Mesothelial cell of epicardium (in vitro differentiated cells): ENCODE results near the gene SFSWAP. TPM values are rescaled to one million over a fixed set of nuclear protein-coding genes. Genes with fewer than 3 reads are reported as not detected.

Experiments used
- DNase-seq, 2 experiments: peaks; one replicate each; pipeline ENCODE4 v3.0.0; 2021; ENCODE audit warnings: low spot score in 2 of 2; ENCODE audit not compliant: unreplicated experiment in 2 of 2
- H3K27ac Mint-ChIP-seq: 2 replicates; pipeline ENCODE4 v1.8.0; 2021; ENCODE audit warnings: mixed read lengths
- H3K27me3 Mint-ChIP-seq: 2 replicates; pipeline ENCODE4 v1.8.0; 2021; ENCODE audit warnings: low read depth, mixed read lengths
- H3K36me3 Mint-ChIP-seq: 2 replicates; pipeline ENCODE4 v1.8.0; 2021; ENCODE audit warnings: mixed read lengths
- H3K4me1 Mint-ChIP-seq: 2 replicates; pipeline ENCODE4 v1.8.0; 2021; ENCODE audit warnings: mixed read lengths
- H3K4me3 Mint-ChIP-seq: 2 replicates; pipeline ENCODE4 v1.8.0; 2021; ENCODE audit warnings: mild to moderate bottlenecking, moderate library complexity, mixed read lengths
- H3K9me3 Mint-ChIP-seq: 2 replicates; pipeline ENCODE4 v1.8.0; 2021; ENCODE audit warnings: mixed read lengths
- total RNA-seq: library from RNA; stranded (reverse); gene quantifications from 3 replicates; pipeline ENCODE4 v1.2.1, GENCODE V29; 2021
- TF ChIP-seq, protein P1 (sequence below): fragments of 200-600 bp; sonication (generic); IDR thresholded peaks from one replicate; pipeline ENCODE4 v1.5.0; 2021; ENCODE audit warnings: antibody characterized with exemption; ENCODE audit not compliant: unreplicated experiment

The SFSWAP gene
- total RNA-seq, 1 donor from 2014 or later: 73.0 TPM

- Mint-ChIP-seq H3K9me3 (peaks cover 5% of the 10 kb centered on the region), H3K27ac (no peak overlapping the region), H3K4me1 (no peaks in the 10 kb centered on the region), H3K27me3 (no peaks in the 10 kb centered on the region), H3K4me3 (no peak overlapping the region), H3K36me3 (peaks cover 51% of the 10 kb centered on the region)
- TF ChIP-seq, protein P1, sequence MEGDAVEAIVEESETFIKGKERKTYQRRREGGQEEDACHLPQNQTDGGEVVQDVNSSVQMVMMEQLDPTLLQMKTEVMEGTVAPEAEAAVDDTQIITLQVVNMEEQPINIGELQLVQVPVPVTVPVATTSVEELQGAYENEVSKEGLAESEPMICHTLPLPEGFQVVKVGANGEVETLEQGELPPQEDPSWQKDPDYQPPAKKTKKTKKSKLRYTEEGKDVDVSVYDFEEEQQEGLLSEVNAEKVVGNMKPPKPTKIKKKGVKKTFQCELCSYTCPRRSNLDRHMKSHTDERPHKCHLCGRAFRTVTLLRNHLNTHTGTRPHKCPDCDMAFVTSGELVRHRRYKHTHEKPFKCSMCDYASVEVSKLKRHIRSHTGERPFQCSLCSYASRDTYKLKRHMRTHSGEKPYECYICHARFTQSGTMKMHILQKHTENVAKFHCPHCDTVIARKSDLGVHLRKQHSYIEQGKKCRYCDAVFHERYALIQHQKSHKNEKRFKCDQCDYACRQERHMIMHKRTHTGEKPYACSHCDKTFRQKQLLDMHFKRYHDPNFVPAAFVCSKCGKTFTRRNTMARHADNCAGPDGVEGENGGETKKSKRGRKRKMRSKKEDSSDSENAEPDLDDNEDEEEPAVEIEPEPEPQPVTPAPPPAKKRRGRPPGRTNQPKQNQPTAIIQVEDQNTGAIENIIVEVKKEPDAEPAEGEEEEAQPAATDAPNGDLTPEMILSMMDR: no peak
- no peak for DNase-seq
These were observed 38.9 kb downstream of the SFSWAP start for GRCh38 chr12:131749618-131750315.

DNA sequence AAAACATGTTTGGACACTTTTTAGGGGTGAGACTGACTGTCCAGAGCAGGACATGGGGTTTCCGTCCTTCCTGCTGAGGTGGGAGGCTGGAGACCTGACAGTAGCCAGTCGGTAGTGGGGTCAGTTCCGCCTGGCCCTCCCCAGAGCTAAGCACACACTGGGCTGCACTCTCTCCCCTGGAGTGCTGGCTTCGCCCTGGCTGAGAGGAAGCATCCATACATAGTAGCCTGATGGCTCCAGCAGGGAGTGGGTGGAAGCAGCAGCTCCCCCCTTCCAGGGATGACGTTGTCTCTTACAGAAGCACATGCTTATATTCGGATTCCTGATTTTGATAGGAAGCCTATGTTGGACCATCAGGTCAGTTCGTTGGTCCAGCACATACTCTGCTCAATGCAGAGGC, 40.4 kb downstream of the SFSWAP start:
- no peaks in the 10 kb centered on the region for H3K4me1 Mint-ChIP-seq
- no peaks in the 10 kb centered on the region for H3K27me3 Mint-ChIP-seq
- no peak overlapping the region for H3K27ac Mint-ChIP-seq
- peaks cover 50% of the 10 kb centered on the region for H3K36me3 Mint-ChIP-seq
- no peaks in the 10 kb centered on the region for H3K9me3 Mint-ChIP-seq
- no peak for DNase-seq
- H3K4me3 Mint-ChIP-seq: no peak overlapping the region
- TF ChIP-seq, protein P1: no peak

GRCh38 chr12:131752451-131752850, 41.6 kb downstream of the SFSWAP start:
- Mint-ChIP-seq H3K9me3 (no peaks in the 10 kb centered on the region), H3K4me1 (no peaks in the 10 kb centered on the region), H3K27ac (no peak overlapping the region), H3K4me3 (no peak overlapping the region), H3K36me3 (peaks cover 51% of the 10 kb centered on the region), H3K27me3 (no peaks in the 10 kb centered on the region)
- TF ChIP-seq, protein P1: no peak
- DNase-seq: no peak

DNA sequence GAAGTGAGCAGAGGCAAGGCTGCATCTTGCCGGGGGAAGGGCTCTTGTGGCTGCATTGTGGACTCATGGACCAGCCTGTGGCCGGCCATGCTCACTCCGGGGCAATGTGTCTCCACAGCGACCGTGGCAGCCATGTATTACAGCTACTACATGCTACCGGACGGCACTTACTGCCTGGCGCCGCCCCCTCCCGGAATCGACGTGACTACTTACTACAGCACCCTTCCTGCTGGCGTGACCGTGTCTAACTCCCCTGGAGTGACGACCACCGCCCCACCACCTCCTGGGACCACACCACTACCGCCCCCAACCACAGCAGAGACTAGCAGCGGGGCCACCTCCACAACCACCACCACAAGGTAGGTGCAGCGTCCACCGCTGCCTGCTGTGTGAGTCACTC, 42.1 kb downstream of the SFSWAP start:
- no peak overlapping the region for H3K27ac Mint-ChIP-seq
- no peaks in the 10 kb centered on the region for H3K4me1 Mint-ChIP-seq
- no peaks in the 10 kb centered on the region for H3K9me3 Mint-ChIP-seq
- H3K27me3 Mint-ChIP-seq: no peaks in the 10 kb centered on the region
- H3K36me3 Mint-ChIP-seq: peaks cover 50% of the 10 kb centered on the region
- DNase-seq: no peak
- TF ChIP-seq, protein P1: no peak
- H3K4me3 Mint-ChIP-seq: no peak overlapping the region

DNA sequence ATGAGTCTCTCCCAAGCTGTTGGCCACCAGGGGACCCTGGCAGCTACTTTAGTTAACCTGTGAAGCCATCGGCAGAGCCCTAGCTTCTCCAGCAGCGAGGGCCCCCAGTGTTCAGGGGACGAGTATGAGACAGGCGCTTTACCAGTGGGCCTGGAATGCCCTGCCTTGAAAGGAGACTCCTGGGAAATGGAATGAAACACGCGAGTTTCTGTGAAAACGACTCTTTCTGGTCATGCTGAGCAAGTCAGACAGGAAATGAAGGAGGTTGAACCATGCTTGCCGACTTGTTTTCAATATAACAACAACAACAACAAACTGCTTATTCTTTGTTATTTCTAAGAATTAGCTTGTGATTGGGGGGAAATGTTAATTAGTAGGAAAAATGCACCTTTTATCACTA, 42.9 kb downstream of the SFSWAP start:
- TF ChIP-seq, protein P1: no peak
- Mint-ChIP-seq H3K27me3 (no peaks in the 10 kb centered on the region), H3K4me1 (no peaks in the 10 kb centered on the region)

More for the DNA sequence above, 42.9 kb downstream of the SFSWAP start:
- peaks cover 53% of the 10 kb centered on the region for H3K36me3 Mint-ChIP-seq
- no peak for DNase-seq
- H3K4me3 Mint-ChIP-seq: no peak overlapping the region
- H3K9me3 Mint-ChIP-seq: no peaks in the 10 kb centered on the region
- no peak overlapping the region for H3K27ac Mint-ChIP-seq
